GM18951 (cell line): ENCODE data around the gene TBL2.

Experiments
- POLR2A ChIP-seq: IDR thresholded peaks from 4 replicates; pipeline ENCODE4 v1.6.1; 2011; ENCODE audit warnings: mild to moderate bottlenecking; ENCODE audit not compliant: insufficient read length, insufficient read depth; ENCODE audit errors: extremely low read depth
- in situ Hi-C: fragments of 300-500 bp; cut with MboI; formaldehyde crosslinking; loops from one replicate; pipeline ENCODE4 v1.12.0; 2022; ENCODE audit warnings: low sequenced_read_pairs, mixed read lengths, inconsistent platforms; ENCODE audit not compliant: unreplicated experiment

Gene TBL2

DNA sequence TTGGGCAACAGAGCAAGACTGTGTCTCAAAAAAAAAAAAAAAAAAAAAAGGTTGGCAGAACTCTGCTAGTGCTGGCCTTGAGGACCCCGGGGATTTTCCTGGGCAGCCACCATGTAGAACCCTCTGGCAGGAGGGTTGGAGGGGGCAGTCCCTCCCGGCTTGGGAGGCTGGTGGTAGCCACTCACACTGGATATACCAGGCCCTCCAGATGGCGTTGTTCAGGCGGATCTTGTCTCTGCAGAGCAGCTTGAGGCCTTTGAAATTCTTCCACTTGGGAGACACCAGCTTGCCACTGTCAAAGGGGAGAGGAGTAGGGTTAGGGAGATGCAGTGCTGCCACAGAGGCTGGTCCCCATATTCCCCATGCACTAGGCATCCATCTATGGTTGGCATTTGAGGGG is 37.5 kb upstream of the TBL2 start:
- in situ Hi-C loops, result loop anchor here (25.0 kb wide), 1 partner anchor 246 kb away; the partner anchor contains the start of gene TMEM270
- no peak for TF ChIP-seq POLR2A

GRCh38 chr7:73614937-73615336 is 36.6 kb upstream of the TBL2 start:
- in situ Hi-C loops, result loop anchor here (25.0 kb wide), 1 partner anchor 247 kb away; the partner anchor contains the start of gene TMEM270

DNA sequence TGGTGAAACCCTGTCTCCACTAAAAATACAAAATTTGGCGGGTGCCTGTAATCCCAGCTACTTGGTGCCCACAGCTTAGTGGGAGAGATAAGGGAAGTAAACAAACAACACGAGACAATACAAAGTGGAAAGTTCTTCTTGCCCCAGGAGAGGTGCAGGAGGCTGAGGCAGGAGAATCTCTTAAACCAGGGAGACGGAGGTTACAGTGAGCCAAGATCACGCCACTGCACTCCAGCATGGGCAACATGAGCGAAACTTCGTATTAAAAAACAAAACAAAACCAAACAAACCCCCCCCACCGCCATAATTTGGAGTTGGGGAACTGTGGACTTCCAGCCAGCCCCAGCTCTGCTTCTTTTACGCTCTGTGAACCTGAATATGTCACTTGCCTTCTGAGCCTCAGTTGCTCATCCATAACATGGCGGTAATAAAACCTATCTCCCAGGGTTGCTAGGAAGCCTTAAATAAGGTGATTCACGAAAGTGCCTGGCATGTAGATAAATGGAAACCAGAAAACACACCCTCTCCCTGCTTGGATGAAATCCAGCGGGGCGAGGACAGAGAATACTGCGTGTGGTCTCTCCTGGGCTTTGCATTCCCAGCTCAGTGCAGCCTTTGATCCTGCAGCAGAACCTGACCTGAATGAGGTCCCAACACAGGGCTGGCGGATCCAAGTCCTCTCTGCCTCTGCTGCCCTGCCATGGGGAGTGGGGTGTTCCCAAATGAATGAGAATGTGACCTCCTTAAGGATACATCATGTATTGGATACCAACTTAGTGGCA is 35.8 kb upstream of the TBL2 start:
- in situ Hi-C loops, result loop anchor here (25.0 kb wide), 1 partner anchor 248 kb away; the partner anchor contains the start of gene TMEM270
- no peak for TF ChIP-seq POLR2A

GRCh38 chr7:73612598-73613269 is 34.4 kb upstream of the TBL2 start:
- TF ChIP-seq POLR2A, result no peak
- in situ Hi-C loops, result loop anchor here (25.0 kb wide), 1 partner anchor 250 kb away; the partner anchor contains the start of gene TMEM270

DNA sequence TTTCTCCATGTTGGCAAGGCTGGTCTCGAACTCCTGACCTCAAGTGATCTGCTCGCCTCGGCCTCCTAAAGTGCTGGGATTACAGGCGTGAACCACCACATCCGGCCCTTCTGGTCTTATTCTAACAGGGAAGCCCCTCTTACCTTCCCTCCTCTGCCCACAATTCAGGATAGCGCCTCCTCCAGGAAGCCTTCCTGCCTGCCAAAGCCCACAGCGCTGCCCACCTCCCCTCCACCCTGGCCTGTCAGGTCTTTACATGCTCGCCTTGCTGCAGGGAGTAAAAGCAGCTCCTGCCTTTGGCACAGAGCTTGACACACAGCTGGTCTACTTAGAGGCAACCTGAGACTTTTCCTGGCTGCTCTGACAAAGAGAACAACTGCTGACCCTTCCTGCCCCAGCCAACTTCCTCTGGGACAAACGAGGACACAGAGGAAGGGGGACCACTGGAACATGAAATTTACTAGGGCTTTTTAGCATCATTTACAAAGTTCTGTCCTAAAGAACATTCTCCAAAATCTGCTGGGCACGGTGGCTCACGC is 32.7 kb upstream of the TBL2 start:
- in situ Hi-C loops, result loop anchor here (25.0 kb wide), 1 partner anchor 251 kb away; the partner anchor contains the start of gene TMEM270
- TF ChIP-seq POLR2A, result no peak

- in situ Hi-C loops, result loop anchor here (25.0 kb wide), 1 partner anchor 252 kb away; the partner anchor contains the start of gene TMEM270
- no peak for TF ChIP-seq POLR2A
Observed at GRCh38 chr7:73610105-73610504, 31.7 kb upstream of the TBL2 start.

DNA sequence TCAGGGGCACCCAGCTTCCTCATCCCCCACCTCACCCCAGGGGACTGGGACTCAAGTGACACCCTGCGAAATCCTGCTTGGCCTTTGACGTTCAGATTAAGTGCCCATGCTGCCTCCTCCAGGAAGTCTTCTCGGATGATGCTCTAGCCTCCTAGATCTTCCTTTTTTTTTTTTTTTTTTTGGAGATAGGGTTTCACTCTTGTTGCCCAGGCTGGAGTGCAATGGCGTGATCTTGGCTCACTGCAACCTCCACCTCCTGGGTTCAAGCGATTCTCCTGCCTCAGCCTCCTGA is 29.3 kb upstream of the TBL2 start:
- in situ Hi-C loops, result loop anchor here (10.0 to 25.0 kb wide), 2 partner anchors 107 to 255 kb away; partner anchors contain the start of genes STX1A and TMEM270

GRCh38 chr7:73606801-73607691 is 28.7 kb upstream of the TBL2 start:
- in situ Hi-C loops, result loop anchor here (10.0 to 25.0 kb wide), 2 partner anchors 108 to 255 kb away; partner anchors contain the start of genes STX1A and TMEM270

GRCh38 chr7:73605601-73606220 is 27.3 kb upstream of the TBL2 start:
- in situ Hi-C loops, result loop anchor here (10.0 to 25.0 kb wide), 2 partner anchors 109 to 257 kb away; partner anchors contain the start of genes STX1A and TMEM270
- no peak for TF ChIP-seq POLR2A

More at GRCh38 chr7:73606801-73607691, 28.7 kb upstream of the TBL2 start:
- TF ChIP-seq POLR2A, result no peak

DNA sequence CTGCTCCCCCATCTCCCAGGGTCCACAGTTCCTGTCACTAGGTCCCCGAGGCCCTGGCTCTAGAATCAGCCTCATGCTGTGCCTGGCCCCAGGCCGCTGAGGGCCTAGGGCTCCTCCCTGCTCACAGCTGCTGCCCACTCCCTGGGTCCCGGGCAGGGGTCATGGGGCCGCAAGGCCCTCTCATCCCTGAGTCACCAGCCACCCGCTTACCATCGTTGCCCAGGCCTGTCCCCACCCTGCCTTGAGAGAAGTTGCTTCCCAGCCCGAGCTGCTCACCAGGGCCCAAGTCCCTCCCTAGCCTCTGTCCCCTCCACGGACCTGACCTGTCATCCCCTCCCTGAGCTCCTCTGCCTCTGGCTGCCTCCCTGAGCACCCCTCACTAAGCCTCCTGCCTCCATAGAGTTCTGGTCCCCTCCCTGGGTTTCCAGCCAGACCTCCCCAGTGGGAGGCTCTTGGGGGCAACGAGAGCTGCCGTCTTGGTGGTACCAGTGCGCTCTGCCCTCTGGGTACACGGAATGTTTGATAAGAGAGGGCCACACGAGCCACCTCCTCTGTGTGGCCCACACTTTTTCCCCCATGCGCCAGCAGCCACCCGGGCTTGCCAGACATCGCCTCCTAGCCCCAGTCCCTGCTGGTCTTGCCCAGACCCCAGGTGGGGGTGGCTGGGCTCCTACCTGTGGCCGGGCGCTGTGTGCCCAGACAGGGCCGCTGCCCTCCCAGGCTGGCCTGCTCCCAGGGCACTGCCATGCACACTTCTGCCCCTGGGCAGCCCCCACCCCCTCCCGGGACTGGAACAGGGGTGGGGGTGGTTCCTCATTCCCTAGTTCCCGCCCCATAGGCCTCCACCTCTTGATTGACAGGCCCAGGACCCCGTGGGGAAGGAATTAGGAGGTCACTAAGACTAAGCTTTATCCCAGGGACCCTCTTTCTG is 24.6 kb upstream of the TBL2 start:
- in situ Hi-C loops, result loop anchor here (10.0 to 25.0 kb wide), 2 partner anchors 112 to 259 kb away; partner anchors contain the start of genes STX1A and TMEM270
- TF ChIP-seq POLR2A, result no peak

DNA sequence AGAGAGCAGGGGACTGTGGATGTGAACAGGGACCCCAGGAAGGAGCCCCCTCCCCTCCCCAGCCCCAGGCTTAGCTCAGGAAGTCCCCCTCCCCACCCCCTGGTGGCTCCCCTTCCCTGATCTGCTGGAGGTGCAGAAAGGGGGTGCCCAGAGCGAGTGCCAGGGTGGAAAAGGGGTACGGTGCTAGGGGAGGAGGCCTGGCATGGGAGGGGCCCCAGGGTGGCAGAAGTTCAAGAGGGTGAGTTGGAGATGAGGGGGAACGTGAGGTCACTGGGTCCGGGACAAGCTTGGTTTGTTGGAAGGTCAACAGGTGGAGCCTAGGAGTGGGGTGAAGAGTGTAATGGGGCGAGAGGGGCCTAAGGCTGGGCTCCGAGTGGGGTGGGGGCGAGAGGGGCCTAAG is 21.5 kb upstream of the TBL2 start:
- TF ChIP-seq POLR2A, result no peak
- in situ Hi-C loops, result loop anchor here (10.0 to 25.0 kb wide), 2 partner anchors 115 to 262 kb away; partner anchors contain the start of genes STX1A and TMEM270
